Transverse colon (tissue), 4 donors: ENCODE measurements around the gene PHOSPHO2. TPM values are rescaled to one million over a fixed set of nuclear protein-coding genes. Genes with fewer than 3 reads are reported as not detected.

ENCODE experiments used
- DNase-seq: peaks from one replicate; pipeline ENCODE4 v3.0.0-alpha.2; 2019
- H3K27ac ChIP-seq, 4 donors: fragments of 200-600 bp; sonication (generic); 2 replicates each; pipeline ENCODE4 v1.5.1; 2016 to 2018; ENCODE audit warnings: inconsistent platforms in 4 of 4
- H3K27me3 ChIP-seq: fragments of 200-600 bp; sonication (generic); 2 replicates; pipeline ENCODE4 v1.5.1; 2017; ENCODE audit warnings: inconsistent platforms
- H3K36me3 ChIP-seq, 4 donors: fragments of 200-600 bp; sonication (generic); 2 replicates each; pipeline ENCODE4 v1.5.1; 2017 to 2019; ENCODE audit warnings: inconsistent platforms in 4 of 4
- H3K4me1 ChIP-seq, 4 donors: fragments of 200-600 bp; sonication (generic); 2 replicates each; pipeline ENCODE4 v1.5.1; 2017 to 2020; ENCODE audit warnings: inconsistent platforms in 4 of 4
- H3K4me3 ChIP-seq, 4 donors: fragments of 200-600 bp; sonication (generic); 1 replicate in 1 of 4; 2 replicates in 3 of 4; pipeline versions ENCODE4 v1.5.1 to v1.6.1; 2017 to 2019; ENCODE audit warnings: inconsistent platforms in 4 of 4
- H3K9me3 ChIP-seq, 2 donors: fragments of 200-600 bp; sonication (generic); 2 replicates each; pipeline ENCODE4 v1.5.1; 2017 to 2019; ENCODE audit warnings: inconsistent platforms in 2 of 2
- CTCF ChIP-seq, 5 experiments: fragments of 200-600 bp in 3 of 5; fragments of 450-650 bp in 2 of 5; sonication (generic) in 3 of 5; IDR thresholded peaks; 1 replicate in 2 of 5; 2 replicates in 3 of 5; pipeline ENCODE4 v1.5.1; 2016 to 2017; ENCODE audit warnings: antibody characterized with exemption in 5 of 5, inconsistent platforms in 3 of 5, mild to moderate bottlenecking in 2 of 5, moderate library complexity in 1 of 5
- EP300 ChIP-seq: sonication (generic); formaldehyde crosslinking; IDR thresholded peaks from one replicate; pipeline ENCODE4 v1.6.1; 2017; ENCODE audit warnings: antibody characterized with exemption, low read depth
- POLR2A ChIP-seq: fragments of 450-650 bp; IDR thresholded peaks from one replicate; pipeline ENCODE4 v1.6.1; 2016; ENCODE audit warnings: antibody characterized with exemption, mild to moderate bottlenecking, moderate library complexity
- POLR2AphosphoS5 ChIP-seq, 3 donors: sonication (generic); formaldehyde crosslinking; IDR thresholded peaks; one replicate each; pipeline ENCODE4 v1.6.1; 2016; ENCODE audit warnings: antibody characterized with exemption in 3 of 3
- WGBS, 2 donors: methylation state at CpG; one replicate each; pipeline ENCODE4 v1.1.5; 2018; ENCODE audit warnings: low coverage in 1 of 2; 5-methylcytosine and 5-hydroxymethylcytosine counted together
- in situ Hi-C, 4 donors: fragments of 200-750 bp; cut with MboI; loops; one replicate each; pipeline versions ENCODE4 v1.15.0 to v1.15.1; 2017; ENCODE audit warnings: low sequenced_read_pairs in 3 of 4, low pct_ligation_motif_present in 1 of 4, low pct_unique_long_range_greater_than_20kb in 1 of 4
- intact Hi-C: fragments of 100-400 bp; cut with DNase I; formaldehyde crosslinking; loops from one replicate; pipeline ENCODE4 v1.15.1; 2023; ENCODE audit warnings: low total_unique reads
- total RNA-seq, 4 donors: library from RNA; depleted of rRNA; stranded (reverse); fragments of >200 nt; gene quantifications; one replicate each; pipeline ENCODE4 v1.1.0, GENCODE V29; 2016

Gene PHOSPHO2
- total RNA-seq, 4 donors from 2014 or later: 2.6 to 16.5 (median 7.7) TPM

GRCh38 chr2:169663247-169663646, 31.0 kb upstream of the PHOSPHO2 start:
- Histone ChIP-seq H3K36me3 (no peaks in the 10 kb centered on the region), H3K27me3 (no peaks in the 10 kb centered on the region), H3K4me1 (no peaks in the 10 kb centered on the region), H3K27ac (no peak overlapping the region), H3K9me3 (no peaks in the 10 kb centered on the region), H3K4me3 (no peak overlapping the region)
- intact Hi-C loops (no loop called here), in situ Hi-C loops (no loop called here)
- no peak for DNase-seq
- no peak for TF ChIP-seq POLR2A
- TF ChIP-seq EP300: no peak
- no peak for TF ChIP-seq POLR2AphosphoS5 (IDR thresholded peaks at IDR 0.05)
- no peak for TF ChIP-seq CTCF (IDR thresholded peaks at IDR 0.05)
- WGBS, 2 donors: 89 to 91% methylated on average over 1 to 3 of the region's 3 CpGs

- intact Hi-C loops: no loop called here
These were observed 29.7 kb upstream of the PHOSPHO2 start for GRCh38 chr2:169664600-169664977.

GRCh38 chr2:169664978-169665930, 29.0 kb upstream of the PHOSPHO2 start:
- WGBS, 2 donors: 43 to 78% methylated on average over 1 of the region's 1 CpG
- in situ Hi-C loops: no loop called here

More at GRCh38 chr2:169664600-169664977, 29.7 kb upstream of the PHOSPHO2 start:
- H3K4me1 ChIP-seq: no peaks in the 10 kb centered on the region
- H3K27me3 ChIP-seq: no peaks in the 10 kb centered on the region
- H3K27ac ChIP-seq: no peak overlapping the region
- no peak for DNase-seq
- TF ChIP-seq POLR2AphosphoS5 (IDR thresholded peaks at IDR 0.05): no peak
- TF ChIP-seq EP300: no peak
- no peak for TF ChIP-seq POLR2A
- no peak for TF ChIP-seq CTCF (IDR thresholded peaks at IDR 0.05)
- no peaks in the 10 kb centered on the region for H3K36me3 ChIP-seq
- no peaks in the 10 kb centered on the region for H3K9me3 ChIP-seq
- in situ Hi-C loops: no loop called here
- H3K4me3 ChIP-seq: no peak overlapping the region
- WGBS, 2 donors: 70 to 89% methylated on average over 1 of the region's 1 CpG

GRCh38 chr2:169667583-169667982, 26.7 kb upstream of the PHOSPHO2 start:
- no peak for TF ChIP-seq CTCF (IDR thresholded peaks at IDR 0.05)
- TF ChIP-seq EP300: no peak
- TF ChIP-seq POLR2AphosphoS5 (IDR thresholded peaks at IDR 0.05): no peak
- TF ChIP-seq POLR2A: no peak
- Histone ChIP-seq H3K9me3 (no peaks in the 10 kb centered on the region), H3K36me3 (no peaks in the 10 kb centered on the region), H3K27me3 (no peaks in the 10 kb centered on the region), H3K27ac (no peak overlapping the region), H3K4me1 (no peaks in the 10 kb centered on the region), H3K4me3 (no peak overlapping the region)
- 13 to 31% methylated on average over 2 of the region's 2 CpGs for WGBS, 2 donors
- intact Hi-C loops (no loop called here), in situ Hi-C loops (no loop called here)
- no peak for DNase-seq

More at GRCh38 chr2:169664978-169665930, 29.0 kb upstream of the PHOSPHO2 start:
- Histone ChIP-seq H3K27ac (no peak overlapping the region), H3K27me3 (no peaks in the 10 kb centered on the region), H3K4me3 (no peak overlapping the region), H3K9me3 (no peaks in the 10 kb centered on the region), H3K4me1 (no peaks in the 10 kb centered on the region), H3K36me3 (no peaks in the 10 kb centered on the region)
- intact Hi-C loops: no loop called here
- DNase-seq: no peak
- no peak for TF ChIP-seq EP300
- no peak for TF ChIP-seq POLR2A
- no peak for TF ChIP-seq CTCF (IDR thresholded peaks at IDR 0.05)
- no peak for TF ChIP-seq POLR2AphosphoS5 (IDR thresholded peaks at IDR 0.05)
